Upper lobe of left lung (tissue), 6 donors: ENCODE measurements around the gene EPHB1. TPM values are rescaled to one million over a fixed set of nuclear protein-coding genes. Genes with fewer than 3 reads are reported as not detected.

Experiments used
- ATAC-seq, 2 donors: fragments of 200-7000 bp; cut with Tn5 transposase; one replicate each; pipeline ENCODE4 v1.9.1; 2022; ENCODE audit warnings: mild to moderate bottlenecking in 2 of 2, moderate library complexity in 2 of 2; ENCODE audit not compliant: low FRiP score in 2 of 2
- DNase-seq, 2 donors: peaks; one replicate each; pipeline ENCODE4 v3.0.0-alpha.2; 2019 to 2020
- H3K27ac ChIP-seq, 4 donors: fragments of 200-600 bp; sonication (generic); one replicate each; pipeline ENCODE4 v1.5.1; 2016 to 2019
- H3K27me3 ChIP-seq, 4 donors: fragments of 200-600 bp; sonication (generic); one replicate each; pipeline ENCODE4 v1.5.1; 2017 to 2019
- H3K36me3 ChIP-seq, 4 donors: fragments of 200-600 bp; sonication (generic); one replicate each; pipeline ENCODE4 v1.5.1; 2016 to 2019
- H3K4me1 ChIP-seq, 4 donors: fragments of 200-600 bp; sonication (generic); one replicate each; pipeline ENCODE4 v1.5.1; 2018 to 2019
- H3K4me3 ChIP-seq, 4 donors: fragments of 200-600 bp; sonication (generic); one replicate each; pipeline ENCODE4 v1.5.1; 2017 to 2019; ENCODE audit warnings: mild to moderate bottlenecking in 2 of 4, moderate library complexity in 1 of 4
- H3K9me3 ChIP-seq, 4 donors: fragments of 200-600 bp; sonication (generic); one replicate each; pipeline ENCODE4 v1.5.1; 2018 to 2019
- CTCF ChIP-seq, 6 experiments: fragments of 450-650 bp in 4 of 6; fragments of 200-600 bp in 2 of 6; sonication (generic) in 2 of 6; IDR thresholded peaks; one replicate each; pipeline ENCODE4 v1.5.1; 2016 to 2019; ENCODE audit warnings: antibody characterized with exemption in 6 of 6
- EP300 ChIP-seq, 4 donors: sonication (generic); formaldehyde crosslinking; IDR thresholded peaks; one replicate each; pipeline ENCODE4 v1.5.1; 2017; ENCODE audit warnings: antibody characterized with exemption in 4 of 4, control low read depth in 2 of 4
- POLR2A ChIP-seq, 4 donors: fragments of 450-650 bp; IDR thresholded peaks; one replicate each; pipeline ENCODE4 v1.5.1; 2016 to 2017; ENCODE audit warnings: antibody characterized with exemption in 4 of 4, mild to moderate bottlenecking in 2 of 4
- POLR2AphosphoS5 ChIP-seq, 2 donors: sonication (generic); formaldehyde crosslinking; IDR thresholded peaks; one replicate each; pipeline ENCODE4 v1.5.1; 2017; ENCODE audit warnings: antibody characterized with exemption in 2 of 2
- WGBS, 2 donors: methylation state at CpG; one replicate each; pipeline ENCODE4 v1.1.5; 2017 to 2018; 5-methylcytosine and 5-hydroxymethylcytosine counted together
- total RNA-seq, 6 donors: library from RNA; depleted of rRNA in 4 of 6; stranded (reverse); fragments of >200 nt in 4 of 6; gene quantifications; one replicate each; pipeline versions ENCODE4 v1.1.0 to v1.2.1, GENCODE V29; 2016 to 2021
- donor health status: DM: no; HTN: no; CAD: no; lungs with moderate emphysema.
- donor health status: DM: no; HTN: yes; CAD: no; lungs with severe emphysema.

Gene EPHB1
- total RNA-seq, 6 donors from 2014 or later = 1.3 to 14.6 (median 2.4) TPM; not detected in 1

- DNase-seq (no peak), ATAC-seq (no peak)
- TF ChIP-seq POLR2A (IDR thresholded peaks at IDR 0.05) = no peak
- TF ChIP-seq CTCF (IDR thresholded peaks at IDR 0.05) = no peak
- no peak for TF ChIP-seq EP300 (IDR thresholded peaks at IDR 0.05)
- TF ChIP-seq POLR2AphosphoS5 (IDR thresholded peaks at IDR 0.05) = no peak
- Histone ChIP-seq H3K27me3 (no peaks in the 10 kb centered on the region), H3K4me1 (no peaks in the 10 kb centered on the region), H3K4me3 (no peak overlapping the region), H3K27ac (no peak overlapping the region), H3K36me3 (no peaks in the 10 kb centered on the region), H3K9me3 (no peaks in the 10 kb centered on the region)
- 75 to 87% methylated on average over 2 of the region's 2 CpGs for WGBS, 2 donors
Observed at GRCh38 chr3:135008326-135008725, 213.3 kb downstream of the EPHB1 start.

GRCh38 chr3:135009014-135009413 lies 214.0 kb downstream of the EPHB1 start:
- H3K9me3 ChIP-seq = no peaks in the 10 kb centered on the region
- no peaks in the 10 kb centered on the region for H3K36me3 ChIP-seq
- DNase-seq (no peak), ATAC-seq (no peak)
- WGBS, 2 donors = 91 to 100% methylated on average over 1 to 2 of the region's 2 CpGs
- H3K27ac ChIP-seq = no peak overlapping the region
- H3K4me1 ChIP-seq = no peaks in the 10 kb centered on the region
- H3K27me3 ChIP-seq = no peaks in the 10 kb centered on the region
- no peak for TF ChIP-seq POLR2A (IDR thresholded peaks at IDR 0.05)
- TF ChIP-seq POLR2AphosphoS5 (IDR thresholded peaks at IDR 0.05) = no peak
- no peak for TF ChIP-seq CTCF (IDR thresholded peaks at IDR 0.05)
- no peak overlapping the region for H3K4me3 ChIP-seq

- ATAC-seq (no peak), DNase-seq (no peak)
- H3K4me3 ChIP-seq = no peak overlapping the region
- no peaks in the 10 kb centered on the region for H3K4me1 ChIP-seq
- no peaks in the 10 kb centered on the region for H3K36me3 ChIP-seq
- no peaks in the 10 kb centered on the region for H3K9me3 ChIP-seq
- no peaks in the 10 kb centered on the region for H3K27me3 ChIP-seq
- 86 to 97% methylated on average over 3 of the region's 3 CpGs for WGBS, 2 donors
- TF ChIP-seq POLR2AphosphoS5 (IDR thresholded peaks at IDR 0.05) (no peak), POLR2A (IDR thresholded peaks at IDR 0.05) (no peak), CTCF (IDR thresholded peaks at IDR 0.05) (no peak), EP300 (IDR thresholded peaks at IDR 0.05) (no peak)
- no peak overlapping the region for H3K27ac ChIP-seq
Observed at GRCh38 chr3:135012101-135012500, 217.0 kb downstream of the EPHB1 start.

- DNase-seq (no peak), ATAC-seq (no peak)
- no peaks in the 10 kb centered on the region for H3K9me3 ChIP-seq
- H3K4me3 ChIP-seq = no peak overlapping the region
- H3K27ac ChIP-seq = no peak overlapping the region
- TF ChIP-seq POLR2AphosphoS5 (IDR thresholded peaks at IDR 0.05) (no peak), EP300 (IDR thresholded peaks at IDR 0.05) (no peak), POLR2A (IDR thresholded peaks at IDR 0.05) (no peak), CTCF (IDR thresholded peaks at IDR 0.05) (no peak)
- no peaks in the 10 kb centered on the region for H3K4me1 ChIP-seq
- H3K36me3 ChIP-seq = no peaks in the 10 kb centered on the region
- no peaks in the 10 kb centered on the region for H3K27me3 ChIP-seq
- WGBS, 2 donors = 90 to 91% methylated on average over 8 of the region's 8 CpGs
Observed at GRCh38 chr3:135013206-135013605, 218.1 kb downstream of the EPHB1 start.

- ATAC-seq (no peak), DNase-seq (no peak)
- H3K4me3 ChIP-seq = no peak overlapping the region
- H3K36me3 ChIP-seq = no peaks in the 10 kb centered on the region
- TF ChIP-seq CTCF (IDR thresholded peaks at IDR 0.05) (no peak), POLR2A (IDR thresholded peaks at IDR 0.05) (no peak), POLR2AphosphoS5 (IDR thresholded peaks at IDR 0.05) (no peak), EP300 (IDR thresholded peaks at IDR 0.05) (no peak)
- no peak overlapping the region for H3K27ac ChIP-seq
- no peaks in the 10 kb centered on the region for H3K9me3 ChIP-seq
- H3K4me1 ChIP-seq = no peaks in the 10 kb centered on the region
- WGBS, 2 donors = 0% methylated on average over 1 of the region's 1 CpG; no CpG with 5 or more reads in 1 of the 2 donors
- H3K27me3 ChIP-seq = no peaks in the 10 kb centered on the region
Observed at GRCh38 chr3:135014566-135014965, 219.5 kb downstream of the EPHB1 start.
